HG02610 (cell line): ENCODE results near the gene PCSK6.

ENCODE experiments used
- ATAC-seq: cut with Tn5 transposase; IDR thresholded peaks from one replicate; pipeline ENCODE4 v1.9.1; 2021; ENCODE audit warnings: mild to moderate bottlenecking, moderate library complexity; ENCODE audit not compliant: unreplicated experiment

Gene PCSK6

GRCh38 chr15:101317336-101317872 is 172.1 kb downstream of the PCSK6 start:
- ATAC-seq = no peak

DNA sequence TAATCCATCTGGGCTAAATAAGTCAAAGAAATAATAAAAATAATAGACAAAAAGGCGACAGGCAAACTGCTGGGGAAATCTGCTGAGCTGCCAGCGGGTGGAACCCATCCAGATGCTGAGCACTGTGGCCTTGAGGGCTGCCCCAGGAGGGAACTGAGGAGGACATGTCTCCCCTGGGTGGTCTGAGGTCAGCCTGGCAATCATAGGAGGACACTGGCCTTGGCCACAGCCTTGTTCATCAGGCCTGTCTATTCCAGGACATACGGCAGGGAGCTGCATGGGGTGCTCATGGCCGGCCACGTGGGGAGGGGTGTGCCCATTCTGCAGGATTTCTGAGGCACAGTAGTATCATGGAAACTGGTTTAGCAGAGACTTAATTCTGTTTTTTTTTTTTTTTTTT is 173.0 kb downstream of the PCSK6 start:
- ATAC-seq = no peak

DNA sequence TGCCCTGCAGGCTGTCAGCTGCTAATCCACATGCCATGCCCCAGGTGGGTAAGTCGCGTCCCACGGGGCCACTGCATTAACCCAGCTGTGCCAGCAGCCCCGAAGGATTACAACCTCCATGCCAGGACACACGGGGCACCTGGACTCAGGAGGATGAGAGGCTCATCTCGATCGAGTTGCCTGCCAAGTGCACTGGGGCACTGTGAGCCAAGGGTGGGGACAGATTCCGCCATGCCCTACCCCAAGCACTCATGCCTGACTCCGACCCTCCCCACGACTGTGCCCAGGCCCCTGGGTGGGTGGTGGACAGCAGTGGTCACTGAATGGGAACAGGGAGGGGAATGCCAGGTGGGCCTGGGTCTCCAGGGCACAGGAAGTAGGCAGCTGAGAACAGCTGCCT is 173.8 kb downstream of the PCSK6 start:
- no peak for ATAC-seq

- no peak for ATAC-seq
These were observed 175.0 kb downstream of the PCSK6 start for GRCh38 chr15:101314336-101315125.

DNA sequence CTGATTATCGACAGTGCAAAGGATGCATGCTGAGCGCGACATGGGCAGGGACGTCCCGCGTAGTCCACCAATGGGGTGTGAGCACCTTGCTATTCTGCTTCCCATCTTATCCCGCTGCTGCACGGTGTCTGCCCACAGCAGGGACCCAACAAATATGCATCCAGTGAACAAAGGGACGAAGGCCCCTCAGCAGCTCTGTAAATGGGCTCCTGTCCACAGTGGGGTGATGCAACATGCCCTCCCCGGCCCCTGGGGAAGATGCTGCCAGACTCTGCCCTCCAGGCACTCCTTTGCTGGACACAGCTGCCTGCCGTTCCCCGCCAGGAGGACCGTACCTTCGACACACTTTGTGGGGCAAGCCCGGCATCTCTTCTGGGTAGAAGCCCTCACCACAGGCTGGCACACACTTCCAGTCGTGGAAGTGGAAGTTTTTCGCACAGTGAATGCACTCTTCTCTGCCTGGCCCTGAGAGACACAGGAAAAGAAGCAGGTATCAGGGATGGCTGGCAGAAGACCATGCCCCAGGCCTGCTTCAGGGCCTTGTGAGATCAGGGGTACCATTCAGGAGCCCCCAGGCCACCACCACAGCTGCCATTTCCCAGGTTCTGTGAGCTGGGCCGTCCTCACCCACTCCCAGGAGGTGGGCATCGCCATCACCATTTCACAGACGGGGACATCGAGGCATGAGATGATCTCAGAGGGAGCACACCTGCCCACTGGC is 176.3 kb downstream of the PCSK6 start:
- ATAC-seq = no peak

DNA sequence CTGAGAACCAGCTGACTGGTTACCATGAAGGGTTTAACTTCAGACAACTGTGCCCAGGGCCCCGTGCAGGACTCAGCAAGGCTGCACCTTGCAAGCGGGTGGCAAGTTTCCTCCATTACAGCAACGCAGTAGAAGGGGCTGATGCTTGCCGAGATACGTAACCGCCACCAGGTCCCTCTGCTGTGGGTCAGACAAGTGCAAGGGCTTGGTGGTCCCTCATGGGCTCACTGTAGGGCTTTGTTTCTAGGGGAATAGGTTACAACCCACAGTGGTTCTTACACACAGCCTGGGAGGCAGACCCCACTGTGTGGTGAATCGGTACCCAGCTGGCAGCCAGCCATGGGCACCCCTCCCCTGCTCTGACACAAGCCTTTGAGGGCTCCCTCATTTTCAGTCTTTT is 179.0 kb downstream of the PCSK6 start:
- ATAC-seq = no peak

DNA sequence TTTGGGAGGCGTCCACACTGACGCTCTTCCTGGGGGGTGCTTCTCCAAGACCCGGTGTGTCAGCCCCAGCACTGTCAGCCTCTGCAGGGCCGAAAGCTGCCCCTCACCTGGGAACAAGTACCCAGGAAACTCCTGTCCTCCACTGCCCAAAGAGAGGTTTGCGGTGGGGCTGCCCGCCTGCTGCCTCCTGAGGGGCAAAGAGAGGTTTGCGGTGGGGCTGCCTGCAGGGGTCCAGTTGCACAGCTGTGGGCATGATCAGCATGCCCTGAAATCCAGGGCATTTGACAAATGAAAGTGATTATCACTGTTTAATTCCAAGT is 179.4 kb downstream of the PCSK6 start:
- ATAC-seq = no peak

- no peak for ATAC-seq
These were observed 179.9 kb downstream of the PCSK6 start for GRCh38 chr15:101309436-101310160.

DNA sequence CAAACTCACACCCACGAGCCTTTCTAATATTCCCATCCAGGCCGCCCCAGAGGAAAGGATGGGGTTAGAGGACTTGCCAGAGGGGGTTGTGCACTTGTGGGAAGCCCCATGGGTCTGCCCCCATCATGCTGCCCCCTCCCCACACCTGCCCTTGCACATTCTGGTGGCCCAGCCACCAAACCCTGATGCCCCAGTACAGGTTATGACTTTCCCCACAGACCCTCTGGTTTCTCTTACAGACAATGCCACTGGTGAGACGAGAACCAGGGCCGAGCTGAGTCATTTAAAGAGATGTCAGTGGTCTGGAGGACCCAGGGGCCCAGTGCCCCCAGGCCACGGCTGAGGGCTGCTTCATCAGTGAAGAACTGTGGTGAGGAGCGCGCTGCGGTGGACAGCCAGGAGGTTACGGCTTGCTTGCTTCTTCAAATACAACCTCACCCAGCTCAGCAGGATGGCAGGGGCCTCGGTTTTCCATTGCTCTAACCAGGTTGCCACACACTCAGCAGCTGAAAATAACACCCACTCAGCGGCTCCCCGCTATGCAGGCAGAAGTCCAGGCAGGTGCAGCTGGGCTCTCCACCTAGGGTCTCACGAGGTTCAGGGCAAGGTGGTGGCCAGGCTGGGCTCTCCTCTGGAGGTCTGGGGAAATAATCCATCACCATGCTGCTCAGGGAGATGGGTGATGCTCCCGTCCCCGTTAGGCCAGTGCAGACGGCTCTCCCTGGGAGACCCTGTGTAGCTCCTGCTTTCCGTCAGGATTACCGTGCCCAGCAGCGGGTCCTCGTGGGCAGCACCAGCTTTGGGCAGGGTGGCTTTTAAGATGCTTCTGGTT is 180.7 kb downstream of the PCSK6 start:
- no peak for ATAC-seq

DNA sequence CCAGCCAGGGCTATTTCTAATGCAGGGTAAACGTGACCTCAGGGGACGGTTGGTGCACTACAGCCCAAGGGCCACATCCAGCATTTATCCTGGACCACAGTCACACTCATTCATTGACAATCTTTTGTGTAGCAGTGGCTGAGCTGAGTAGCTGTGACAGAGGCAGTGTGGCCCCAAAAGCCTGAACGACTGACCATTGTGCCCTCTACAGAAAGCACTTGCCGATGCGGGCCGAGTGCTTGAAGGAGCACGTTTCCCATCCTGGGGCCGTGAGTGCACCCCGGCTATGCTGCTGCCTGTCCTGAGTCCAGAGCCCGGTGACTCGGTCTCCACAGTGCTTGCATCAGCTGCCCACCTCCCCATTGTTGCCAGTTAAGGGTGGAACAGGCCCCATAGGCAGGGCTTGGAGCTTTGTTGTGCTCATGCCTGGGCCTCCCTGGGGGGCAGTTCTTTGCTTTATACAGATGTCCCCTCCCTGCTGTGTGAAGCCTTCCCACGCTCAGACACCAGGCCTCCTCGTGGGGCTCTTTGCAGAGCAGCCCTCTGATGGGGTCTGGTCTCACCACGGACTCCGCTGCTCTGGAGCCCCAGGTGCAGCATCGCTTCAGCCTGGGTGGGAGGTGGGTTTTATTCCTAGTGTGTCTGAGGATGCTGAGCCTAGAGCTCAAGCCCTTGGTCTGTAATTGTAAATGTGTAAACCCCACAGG is 181.5 kb downstream of the PCSK6 start:
- no peak for ATAC-seq

GRCh38 chr15:101307048-101307896 is 182.2 kb downstream of the PCSK6 start:
- no peak for ATAC-seq

GRCh38 chr15:101306341-101307047 is 183.0 kb downstream of the PCSK6 start:
- no peak for ATAC-seq

DNA sequence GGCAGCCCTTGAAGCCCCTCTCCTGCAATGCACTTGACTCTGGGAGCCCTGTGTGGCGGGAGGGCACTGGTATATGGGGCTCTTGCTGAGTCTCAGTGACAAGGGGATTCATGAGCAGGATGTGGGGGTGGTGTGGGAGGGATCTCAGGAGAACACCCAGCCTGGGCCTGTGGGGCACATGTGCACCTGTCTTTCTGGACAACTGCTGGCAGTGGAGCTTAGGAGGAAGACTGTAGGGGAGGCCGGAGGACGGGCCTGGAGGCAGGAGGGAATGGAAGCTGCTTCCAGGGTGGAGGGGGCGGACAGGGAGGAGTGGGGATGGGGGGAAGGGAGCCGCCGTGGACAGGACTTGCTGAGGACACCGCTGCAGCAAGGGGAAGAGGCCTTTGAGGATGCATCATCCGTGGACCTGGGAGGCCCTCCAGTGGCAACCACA is 183.7 kb downstream of the PCSK6 start:
- no peak for ATAC-seq

DNA sequence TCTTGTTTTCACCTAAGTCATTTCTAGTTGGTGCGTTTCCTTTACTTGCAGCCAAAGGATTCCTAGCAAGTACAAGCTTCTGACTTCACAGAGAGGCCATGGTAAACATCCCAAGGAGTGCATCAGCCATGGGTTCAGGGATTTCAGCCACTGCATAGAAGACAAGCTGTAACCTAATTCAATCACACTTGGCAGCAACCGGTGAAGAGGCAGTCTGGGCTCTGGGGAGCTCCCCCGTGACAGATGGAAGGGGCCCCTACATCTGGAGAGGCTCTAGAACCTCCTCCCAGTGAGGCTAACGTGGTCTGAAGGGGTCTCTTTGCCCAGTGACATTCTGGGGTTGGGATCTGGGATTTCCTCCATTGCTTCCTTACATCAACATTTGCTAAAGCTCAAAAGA is 186.1 kb downstream of the PCSK6 start:
- ATAC-seq = no peak

DNA sequence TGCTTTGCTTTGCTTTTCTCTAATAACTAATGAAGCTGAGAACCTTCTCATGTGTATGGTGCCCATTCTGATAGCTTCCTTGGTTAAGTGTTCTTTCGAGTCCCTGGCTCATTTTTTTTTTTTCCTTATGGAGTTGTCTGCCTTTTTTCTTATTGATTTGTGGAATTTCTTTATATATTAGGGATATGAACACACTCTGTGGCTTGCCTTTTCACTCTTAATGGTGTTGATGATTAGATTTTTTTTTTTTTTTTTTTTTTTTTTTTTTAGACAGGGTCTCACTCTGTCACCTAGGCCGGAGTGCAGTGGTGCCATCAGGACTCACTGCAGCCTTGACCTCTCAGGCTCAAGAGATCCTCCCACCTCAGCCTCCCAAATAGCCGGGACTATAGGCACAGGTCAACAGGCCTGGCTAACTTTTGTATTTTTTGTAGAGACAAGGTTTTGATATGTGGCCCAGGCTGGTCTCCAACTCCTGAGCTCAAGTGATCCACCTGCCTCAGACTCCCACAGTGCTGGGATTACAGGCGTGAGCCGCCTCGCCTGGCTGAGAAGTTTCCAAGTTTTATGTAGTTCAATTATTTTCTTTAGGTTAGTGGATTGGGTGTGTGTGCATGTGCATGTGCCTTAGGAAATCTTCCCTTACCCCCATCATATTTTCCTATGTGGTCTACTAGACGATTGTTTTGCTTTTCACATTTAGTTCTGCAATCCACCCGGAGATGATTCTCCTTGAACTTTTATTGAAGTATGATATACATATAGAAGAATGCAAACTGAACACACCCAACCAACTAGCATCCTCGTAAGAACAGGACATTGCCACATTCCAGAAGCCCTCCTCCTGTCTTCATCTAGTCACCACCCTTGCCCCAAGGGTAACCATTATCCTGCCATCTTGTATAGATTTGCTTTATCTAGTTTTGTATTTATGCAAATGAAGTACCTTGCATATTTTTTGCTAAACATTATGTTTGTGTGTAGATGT is 192.8 kb downstream of the PCSK6 start:
- ATAC-seq = no peak

DNA sequence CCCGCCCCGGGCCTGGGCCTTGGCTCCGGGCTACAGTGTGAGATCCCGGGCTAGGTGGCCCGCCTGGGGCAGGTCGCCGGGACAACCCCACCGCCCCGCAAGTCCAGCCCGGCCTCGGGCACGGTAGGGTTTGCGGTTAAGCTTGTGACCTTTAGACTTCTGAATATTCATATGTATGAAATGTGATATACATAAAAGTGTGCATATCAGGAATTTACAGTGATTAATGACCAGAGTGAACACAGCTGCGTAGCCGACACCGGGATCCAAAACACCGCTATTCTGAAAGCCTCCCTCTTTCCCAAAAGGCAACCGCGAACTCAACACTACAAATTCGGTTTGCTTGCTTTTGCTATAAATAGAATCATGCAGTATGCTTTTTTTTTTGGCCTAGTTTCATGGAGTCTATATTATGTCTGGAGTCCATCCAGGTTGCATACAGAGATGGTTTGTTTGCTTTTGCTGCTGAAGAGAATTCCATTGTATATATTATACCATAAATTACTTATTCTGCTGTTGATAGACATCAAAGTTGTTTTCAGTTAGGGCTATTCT is 193.8 kb downstream of the PCSK6 start:
- ATAC-seq = no peak
